A549 treated with AZD9567 at 1 μM for 4 hours (cell line): ENCODE measurements around the gene OGFOD2. TPM values are rescaled to one million over a fixed set of nuclear protein-coding genes. Genes with fewer than 3 reads are reported as not detected.

ENCODE experiments used
- total RNA-seq: library from RNA; stranded (reverse); fragments of 200-300 nt; extraction: Qiagen RNA extraction; gene quantifications from 5 replicates; pipeline ENCODE4 v1.2.3, GENCODE V29; 2022; ENCODE audit not compliant: insufficient read depth

The OGFOD2 gene
- total RNA-seq, result 9.0 to 17.5 TPM (median 16.6 TPM) in 5 replicates

GRCh38 chr12:122974892-122975789 is at the start of gene OGFOD2:
Gene OGFOD2 (plus strand): TSS chr12:122975244. CDS start chr12:122975252, 8 bp downstream.

GRCh38 chr12:122965851-122966742 is 8.9 kb upstream of the OGFOD2 start, which contains the start of gene ABCB9:
Gene ABCB9 (minus strand): TSS chr12:122966463. CDS start chr12:122960235, 6,228 bp downstream.

DNA sequence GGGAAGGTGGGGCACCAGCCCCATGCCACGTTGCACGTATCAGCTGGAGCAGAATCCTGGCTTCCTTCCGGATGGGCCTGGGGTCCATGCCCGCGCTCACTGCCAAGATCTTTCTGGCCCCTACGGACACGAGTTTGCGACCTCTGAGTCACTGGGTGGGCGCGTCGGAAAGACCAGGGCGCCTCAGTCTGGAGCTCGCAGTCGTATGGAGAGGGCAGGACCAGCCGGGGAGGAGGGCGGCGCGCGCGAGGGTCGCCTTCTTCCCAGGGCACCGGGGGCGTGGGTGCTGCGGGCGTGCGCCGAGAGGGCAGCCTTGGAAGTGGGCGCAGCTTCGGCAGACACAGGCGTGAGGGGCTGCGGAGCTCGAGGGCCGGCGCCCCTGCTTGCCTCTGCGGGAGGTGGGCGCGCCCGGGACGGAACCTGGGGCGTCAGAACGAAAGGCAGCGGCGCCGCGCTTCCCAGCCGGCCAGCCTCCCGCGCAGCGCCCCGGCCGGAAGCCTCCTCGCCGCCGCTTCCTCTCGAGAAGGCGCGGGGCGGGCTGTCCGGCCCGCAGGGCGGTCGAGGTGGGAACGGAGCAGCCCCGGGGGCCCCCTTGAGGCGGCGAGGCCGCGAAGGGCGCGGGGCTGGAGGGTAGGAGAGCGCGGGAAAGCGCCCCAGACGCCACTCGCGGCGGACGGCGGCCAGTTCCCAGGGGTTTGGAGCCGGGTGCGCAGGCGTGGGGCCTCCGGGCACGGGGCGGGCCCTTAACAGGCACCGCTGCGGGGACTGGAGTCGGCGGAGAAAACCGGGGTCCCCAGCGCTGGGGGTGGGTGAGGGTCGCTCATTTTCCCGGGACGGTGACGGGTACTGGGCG is 5.4 kb downstream of the OGFOD2 start, which contains the start of gene ARL6IP4:
TSS of gene ARL6IP4 (plus strand) at position 499 of the 853 bp plus-strand sequence. CDS start 459 bp downstream, outside the sequence.

Other genes starting within 250 kb of the OGFOD2 start
- gene HCAR1, start 244.4 kb upstream of the OGFOD2 start, total RNA-seq, result 0.02 to 0.03 TPM (median 0.02 TPM) in 3 of 5 replicates, not detected in the others
- 51.6 to 66.6 TPM (median 53.2 TPM) in 5 replicates for gene DENR, start 222.4 kb upstream of the OGFOD2 start, total RNA-seq
- 0.03 to 0.08 TPM (median 0.06 TPM) in 4 of 5 replicates, not detected in the other for gene CCDC62, start 200.7 kb upstream of the OGFOD2 start, total RNA-seq
- 20.1 to 27.4 TPM (median 23.5 TPM) in 5 replicates for gene HIP1R, start 139.8 kb upstream of the OGFOD2 start, total RNA-seq
- gene VPS37B, start 79.1 kb upstream of the OGFOD2 start, total RNA-seq, result 25.5 to 27.5 TPM (median 26.6 TPM) in 5 replicates
- gene ABCB9, start 8.8 kb upstream of the OGFOD2 start, total RNA-seq, result 8.1 to 9.3 TPM (median 8.8 TPM) in 5 replicates
- 195 to 258 TPM (median 249 TPM) in 5 replicates for gene ARL6IP4, start 5.4 kb downstream of the OGFOD2 start, total RNA-seq
- 12.8 to 20.2 TPM (median 17.3 TPM) in 5 replicates for gene PITPNM2, start 175.8 kb downstream of the OGFOD2 start, total RNA-seq